ENCODE data around the gene SYT12. TPM values are rescaled to one million over a fixed set of nuclear protein-coding genes. Genes with fewer than 3 reads are reported as not detected.
A peak's percentile ranks its signal among the peaks of the same experiment; 100 is the strongest.

The SYT12 gene
- total and polyA plus RNA-seq, 4 donors = 0.47 to 12.1 (median 1.4) TPM

DNA sequence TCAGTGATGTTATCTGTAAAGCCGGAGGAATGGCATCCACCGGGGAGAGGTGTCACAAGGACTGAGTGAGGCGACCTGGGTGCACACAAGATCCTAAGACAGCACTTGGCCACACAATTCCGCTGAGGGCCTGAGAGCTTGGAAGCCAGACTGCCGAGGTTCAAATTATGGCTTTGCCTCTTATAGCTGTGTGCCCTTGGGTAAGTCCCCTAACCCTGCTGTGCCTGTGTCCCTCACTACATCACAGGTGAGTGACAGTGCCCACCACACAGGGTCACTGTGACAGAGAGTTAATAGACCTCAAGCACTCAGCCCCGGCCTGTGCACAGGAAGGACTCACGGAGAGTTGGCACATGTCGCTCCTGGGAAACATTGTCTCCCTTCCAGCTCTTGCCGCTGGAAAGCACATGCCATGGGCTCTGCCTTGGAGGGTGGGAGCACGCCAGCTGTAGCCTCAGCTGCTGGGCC, 34.3 kb downstream of the SYT12 start:
- H3K4me1 ChIP-seq (ENCODE audit: control insufficient read depth in 4 of 4, insufficient read depth in 4 of 4, low read length in 3 of 4) = peaks cover 24 to 71% (median 55%) of the 10 kb centered on the region in 4 donors
- H3K9ac ChIP-seq (ENCODE audit: low read depth in 1 of 2, low read length in 2 of 2) = peak overlapping the region; percentile 15 to 73
- H3K27ac ChIP-seq (ENCODE audit: low read depth in 1 of 2, low read length in 2 of 2) = peak overlapping the region; percentile 90 to 93
- TF ChIP-seq, protein P1, sequence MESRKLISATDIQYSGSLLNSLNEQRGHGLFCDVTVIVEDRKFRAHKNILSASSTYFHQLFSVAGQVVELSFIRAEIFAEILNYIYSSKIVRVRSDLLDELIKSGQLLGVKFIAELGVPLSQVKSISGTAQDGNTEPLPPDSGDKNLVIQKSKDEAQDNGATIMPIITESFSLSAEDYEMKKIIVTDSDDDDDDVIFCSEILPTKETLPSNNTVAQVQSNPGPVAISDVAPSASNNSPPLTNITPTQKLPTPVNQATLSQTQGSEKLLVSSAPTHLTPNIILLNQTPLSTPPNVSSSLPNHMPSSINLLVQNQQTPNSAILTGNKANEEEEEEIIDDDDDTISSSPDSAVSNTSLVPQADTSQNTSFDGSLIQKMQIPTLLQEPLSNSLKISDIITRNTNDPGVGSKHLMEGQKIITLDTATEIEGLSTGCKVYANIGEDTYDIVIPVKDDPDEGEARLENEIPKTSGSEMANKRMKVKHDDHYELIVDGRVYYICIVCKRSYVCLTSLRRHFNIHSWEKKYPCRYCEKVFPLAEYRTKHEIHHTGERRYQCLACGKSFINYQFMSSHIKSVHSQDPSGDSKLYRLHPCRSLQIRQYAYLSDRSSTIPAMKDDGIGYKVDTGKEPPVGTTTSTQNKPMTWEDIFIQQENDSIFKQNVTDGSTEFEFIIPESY (IDR thresholded peaks at IDR 0.05) = no peak
- peak; percentile 66 for TF ChIP-seq MAX (IDR thresholded peaks at IDR 0.05)
- H3K4me3 ChIP-seq (ENCODE audit: low read depth in 1 of 3, low read length in 3 of 3) = peak overlapping the region; percentile 74 to 82 (median 81)
- H3K27me3 ChIP-seq (ENCODE audit: control insufficient read depth in 4 of 4, insufficient read depth in 4 of 4, low read length in 3 of 4) = no peaks in the 10 kb centered on the region
- no peak for DNase-seq (ENCODE audit: low spot score)
- H3K9me3 ChIP-seq (ENCODE audit: control insufficient read depth in 4 of 4, low read length in 3 of 4) = no peaks in the 10 kb centered on the region
- H3K36me3 ChIP-seq (ENCODE audit: control insufficient read depth in 4 of 4, insufficient read depth in 3 of 4, low read depth in 1 of 4, low read length in 3 of 4) = no peaks in the 10 kb centered on the region
- 38% methylated on average over 10 of the region's 10 CpGs for WGBS

DNA sequence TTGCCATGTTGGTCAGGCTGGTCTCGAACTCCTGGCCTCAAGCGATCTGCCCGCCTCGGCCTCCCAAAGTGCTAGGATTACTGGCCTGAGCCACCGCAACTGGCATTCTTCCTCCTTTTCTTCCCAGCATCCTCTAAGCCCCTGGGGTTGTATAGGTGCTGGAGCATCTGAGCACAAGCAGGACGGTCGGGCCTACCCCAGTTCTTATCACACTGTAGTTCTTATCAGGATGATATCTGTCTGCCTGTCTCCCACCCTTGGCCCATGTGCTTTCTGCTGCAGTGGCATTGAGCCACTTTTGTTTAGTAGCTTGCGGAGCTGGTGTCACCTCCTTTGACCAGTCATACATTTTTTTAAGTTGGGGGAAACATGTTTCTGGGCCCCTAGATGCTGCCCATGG, 35.6 kb downstream of the SYT12 start:
- TF ChIP-seq YY1 (IDR thresholded peaks at IDR 0.05) = no peak
- no peak for TF ChIP-seq TAF1 (conservative IDR thresholded peaks at IDR 0.05)
- no peak for TF ChIP-seq HNF4A (conservative IDR thresholded peaks at IDR 0.05)
- no peak for TF ChIP-seq NR2F2 (IDR thresholded peaks at IDR 0.05)
- TF ChIP-seq GABPA (IDR thresholded peaks at IDR 0.05 in 1 of 2, conservative IDR thresholded peaks at IDR 0.05 in 1 of 2) = no peak
- TF ChIP-seq, protein P2, sequence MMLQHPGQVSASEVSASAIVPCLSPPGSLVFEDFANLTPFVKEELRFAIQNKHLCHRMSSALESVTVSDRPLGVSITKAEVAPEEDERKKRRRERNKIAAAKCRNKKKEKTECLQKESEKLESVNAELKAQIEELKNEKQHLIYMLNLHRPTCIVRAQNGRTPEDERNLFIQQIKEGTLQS (IDR thresholded peaks at IDR 0.05) = no peak
- TF ChIP-seq, protein P1 (IDR thresholded peaks at IDR 0.05) = no peak
- no peak for TF ChIP-seq RXRA (IDR thresholded peaks at IDR 0.05)
- no peak for TF ChIP-seq FOXA1 (IDR thresholded peaks at IDR 0.05)
- no peak for TF ChIP-seq SP1 (IDR thresholded peaks at IDR 0.05)
- TF ChIP-seq, protein P3, sequence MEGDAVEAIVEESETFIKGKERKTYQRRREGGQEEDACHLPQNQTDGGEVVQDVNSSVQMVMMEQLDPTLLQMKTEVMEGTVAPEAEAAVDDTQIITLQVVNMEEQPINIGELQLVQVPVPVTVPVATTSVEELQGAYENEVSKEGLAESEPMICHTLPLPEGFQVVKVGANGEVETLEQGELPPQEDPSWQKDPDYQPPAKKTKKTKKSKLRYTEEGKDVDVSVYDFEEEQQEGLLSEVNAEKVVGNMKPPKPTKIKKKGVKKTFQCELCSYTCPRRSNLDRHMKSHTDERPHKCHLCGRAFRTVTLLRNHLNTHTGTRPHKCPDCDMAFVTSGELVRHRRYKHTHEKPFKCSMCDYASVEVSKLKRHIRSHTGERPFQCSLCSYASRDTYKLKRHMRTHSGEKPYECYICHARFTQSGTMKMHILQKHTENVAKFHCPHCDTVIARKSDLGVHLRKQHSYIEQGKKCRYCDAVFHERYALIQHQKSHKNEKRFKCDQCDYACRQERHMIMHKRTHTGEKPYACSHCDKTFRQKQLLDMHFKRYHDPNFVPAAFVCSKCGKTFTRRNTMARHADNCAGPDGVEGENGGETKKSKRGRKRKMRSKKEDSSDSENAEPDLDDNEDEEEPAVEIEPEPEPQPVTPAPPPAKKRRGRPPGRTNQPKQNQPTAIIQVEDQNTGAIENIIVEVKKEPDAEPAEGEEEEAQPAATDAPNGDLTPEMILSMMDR (IDR thresholded peaks at IDR 0.05; ENCODE audit: low read depth, low read length, missing input control) = no peak
- TF ChIP-seq EGR1 (IDR thresholded peaks at IDR 0.05; ENCODE audit: low read depth in 2 of 2) = no peak
- no peak for TF ChIP-seq FOXA2 (IDR thresholded peaks at IDR 0.05)
- Histone ChIP-seq H3K4me3 (ENCODE audit: low read depth in 1 of 3, low read length in 3 of 3) (no peak overlapping the region), H3K36me3 (ENCODE audit: control insufficient read depth in 4 of 4, insufficient read depth in 3 of 4, low read depth in 1 of 4, low read length in 3 of 4) (no peaks in the 10 kb centered on the region), H3K27ac (ENCODE audit: low read depth in 1 of 2, low read length in 2 of 2) (peak overlapping the region; percentile 25 to 65), H3K9ac (ENCODE audit: low read depth in 1 of 2, low read length in 2 of 2) (no peak overlapping the region), H3K4me1 (ENCODE audit: control insufficient read depth in 4 of 4, insufficient read depth in 4 of 4, low read length in 3 of 4) (peaks cover 19 to 59% (median 45%) of the 10 kb centered on the region in 4 donors), H3K27me3 (ENCODE audit: control insufficient read depth in 4 of 4, insufficient read depth in 4 of 4, low read length in 3 of 4) (no peaks in the 10 kb centered on the region), H3K9me3 (ENCODE audit: control insufficient read depth in 4 of 4, low read length in 3 of 4) (no peaks in the 10 kb centered on the region)
- no peak for DNase-seq (ENCODE audit: low spot score)
- 88% methylated on average over 8 of the region's 8 CpGs for whole genome bisulfite sequencing
